Measurements from ENCODE around the gene UBL7. TPM values are rescaled to one million over a fixed set of nuclear protein-coding genes. Genes with fewer than 3 reads are reported as not detected.

Gene UBL7
- total RNA-seq (10 to 100 TPM; 64.9 to 67.7 TPM), polyA plus RNA-seq (101 TPM)

- peaks cover 0 to 40% (median 9%) of the 10 kb centered on the region in 3 donors for H3K36me3 Mint-ChIP-seq
- peaks cover 42 to 69% (median 62%) of the 10 kb centered on the region in 3 donors for H3K4me1 Mint-ChIP-seq
- H3K4me3 ChIP-seq (ENCODE audit: low read length), result peak within 1 kb of the TSS; percentile 87
- no peaks in the 10 kb centered on the region for H3K9me3 Mint-ChIP-seq
- peaks cover 12% of the 10 kb centered on the region for H3K36me3 ChIP-seq (ENCODE audit: insufficient read depth, low read length)
- peak within 1 kb of the TSS; percentile 81 for H3K27ac ChIP-seq (ENCODE audit: low read depth, low read length)
- H3K9me3 ChIP-seq (ENCODE audit: low read length), result no peaks in the 10 kb centered on the region
- H3K27ac Mint-ChIP-seq, result peak within 1 kb of the TSS; percentile 76 to 98 (median 88)
- H3K27me3 ChIP-seq (ENCODE audit: insufficient read depth, low read length, poor library complexity, severe bottlenecking), result no peaks in the 10 kb centered on the region
- peak within 1 kb of the TSS; percentile 91 to 96 (median 94) for H3K4me3 Mint-ChIP-seq
- ChIA-PET CTCF (interaction anchor here (1.2 to 2.5 kb wide), 5 partner anchors 22 to 173 kb away, joined by 3 to 10 read pairs (median 6); no protein-coding TSS in a partner anchor), POLR2A (interaction anchor here (0.6 to 2.0 kb wide), 6 partner anchors 27 to 327 kb away, joined by 3 to 13 read pairs (median 4); partner anchors contain the start of genes ARID3B and CLK3)
- H3K4me1 ChIP-seq (ENCODE audit: insufficient read depth, low read length), result peaks cover 17% of the 10 kb centered on the region
- DNase-seq, result peak; percentile 88 to 96 (median 94)
- H3K27me3 Mint-ChIP-seq, result no peaks in the 10 kb centered on the region
Observed at GRCh38 chr15:74460871-74461846, at the start of gene UBL7. TSS of gene UBL7 (minus strand) at chr15:74461160. CDS start at chr15:74458867, 2,293 bp downstream.

GRCh38 chr15:74506515-74506840 lies 45.5 kb upstream of the UBL7 start:
- CTCF ChIA-PET, result no interaction called here
- Histone ChIP-seq H3K9me3 (ENCODE audit: low read length) (no peaks in the 10 kb centered on the region), H3K4me1 (ENCODE audit: insufficient read depth, low read length) (no peaks in the 10 kb centered on the region), H3K4me3 (ENCODE audit: low read length) (no peak overlapping the region), H3K27ac (ENCODE audit: low read depth, low read length) (no peak overlapping the region), H3K27me3 (ENCODE audit: insufficient read depth, low read length, poor library complexity, severe bottlenecking) (no peaks in the 10 kb centered on the region), H3K36me3 (ENCODE audit: insufficient read depth, low read length) (no peaks in the 10 kb centered on the region)
- Mint-ChIP-seq H3K4me3 (no peak overlapping the region), H3K9me3 (no peaks in the 10 kb centered on the region), H3K27me3 (no peaks in the 10 kb centered on the region), H3K27ac (no peak overlapping the region), H3K4me1 (no peaks in the 10 kb centered on the region), H3K36me3 (peaks cover 7 to 26% (median 14%) of the 10 kb centered on the region in 3 donors)
- POLR2A ChIA-PET, result no interaction called here
- no peak for DNase-seq

- no peak for DNase-seq
- H3K9me3 Mint-ChIP-seq, result no peaks in the 10 kb centered on the region
- no peaks in the 10 kb centered on the region for H3K4me1 Mint-ChIP-seq
- Histone ChIP-seq H3K27me3 (ENCODE audit: insufficient read depth, low read length, poor library complexity, severe bottlenecking) (no peaks in the 10 kb centered on the region), H3K27ac (ENCODE audit: low read depth, low read length) (no peak overlapping the region), H3K4me3 (ENCODE audit: low read length) (no peak overlapping the region), H3K9me3 (ENCODE audit: low read length) (no peaks in the 10 kb centered on the region), H3K36me3 (ENCODE audit: insufficient read depth, low read length) (no peaks in the 10 kb centered on the region), H3K4me1 (ENCODE audit: insufficient read depth, low read length) (no peaks in the 10 kb centered on the region)
- ChIA-PET CTCF (no interaction called here), POLR2A (no interaction called here)
- no peak overlapping the region for H3K27ac Mint-ChIP-seq
- no peak overlapping the region for H3K4me3 Mint-ChIP-seq
- H3K36me3 Mint-ChIP-seq, result peaks cover 7 to 26% (median 14%) of the 10 kb centered on the region in 3 donors
- no peaks in the 10 kb centered on the region for H3K27me3 Mint-ChIP-seq
Observed at GRCh38 chr15:74505837-74506514, 45.0 kb upstream of the UBL7 start.

- no peaks in the 10 kb centered on the region for H3K27me3 Mint-ChIP-seq
- H3K27ac Mint-ChIP-seq, result no peak overlapping the region
- Histone ChIP-seq H3K4me3 (ENCODE audit: low read length) (no peak overlapping the region), H3K9me3 (ENCODE audit: low read length) (no peaks in the 10 kb centered on the region), H3K4me1 (ENCODE audit: insufficient read depth, low read length) (no peaks in the 10 kb centered on the region), H3K27me3 (ENCODE audit: insufficient read depth, low read length, poor library complexity, severe bottlenecking) (no peaks in the 10 kb centered on the region), H3K27ac (ENCODE audit: low read depth, low read length) (no peak overlapping the region), H3K36me3 (ENCODE audit: insufficient read depth, low read length) (no peaks in the 10 kb centered on the region)
- no peaks in the 10 kb centered on the region for H3K4me1 Mint-ChIP-seq
- no peak overlapping the region for H3K4me3 Mint-ChIP-seq
- peaks cover 7 to 28% (median 14%) of the 10 kb centered on the region in 3 donors for H3K36me3 Mint-ChIP-seq
- no peaks in the 10 kb centered on the region for H3K9me3 Mint-ChIP-seq
- DNase-seq, result no peak
- ChIA-PET POLR2A (no interaction called here), CTCF (no interaction called here)
Observed at GRCh38 chr15:74504836-74505235, 43.9 kb upstream of the UBL7 start.

- no peaks in the 10 kb centered on the region for H3K9me3 Mint-ChIP-seq
- no peaks in the 10 kb centered on the region for H3K4me1 Mint-ChIP-seq
- no peak overlapping the region for H3K4me3 Mint-ChIP-seq
- H3K4me3 ChIP-seq (ENCODE audit: low read length), result no peak overlapping the region
- H3K36me3 Mint-ChIP-seq, result peaks cover 7 to 28% (median 16%) of the 10 kb centered on the region in 3 donors
- ChIA-PET POLR2A (no interaction called here), CTCF (no interaction called here)
- no peaks in the 10 kb centered on the region for H3K36me3 ChIP-seq (ENCODE audit: insufficient read depth, low read length)
- H3K9me3 ChIP-seq (ENCODE audit: low read length), result no peaks in the 10 kb centered on the region
- no peak overlapping the region for H3K27ac Mint-ChIP-seq
- H3K4me1 ChIP-seq (ENCODE audit: insufficient read depth, low read length), result no peaks in the 10 kb centered on the region
- DNase-seq, result no peak
- no peak overlapping the region for H3K27ac ChIP-seq (ENCODE audit: low read depth, low read length)
- H3K27me3 Mint-ChIP-seq, result no peaks in the 10 kb centered on the region
- H3K27me3 ChIP-seq (ENCODE audit: insufficient read depth, low read length, poor library complexity, severe bottlenecking), result no peaks in the 10 kb centered on the region
Observed at GRCh38 chr15:74504418-74504817, 43.5 kb upstream of the UBL7 start.

GRCh38 chr15:74502301-74502700 lies 41.3 kb upstream of the UBL7 start:
- no peaks in the 10 kb centered on the region for H3K27me3 ChIP-seq (ENCODE audit: insufficient read depth, low read length, poor library complexity, severe bottlenecking)
- no peaks in the 10 kb centered on the region for H3K4me1 ChIP-seq (ENCODE audit: insufficient read depth, low read length)
- ChIA-PET POLR2A (no interaction called here), CTCF (interaction anchor here (0.9 kb wide), 1 partner anchor 12 kb away, joined by 3 read pairs; no protein-coding TSS in a partner anchor)
- no peak for DNase-seq
- no peaks in the 10 kb centered on the region for H3K36me3 ChIP-seq (ENCODE audit: insufficient read depth, low read length)
- H3K4me1 Mint-ChIP-seq, result no peaks in the 10 kb centered on the region
- H3K27ac ChIP-seq (ENCODE audit: low read depth, low read length), result no peak overlapping the region
- H3K27ac Mint-ChIP-seq, result no peak overlapping the region
- no peak overlapping the region for H3K4me3 Mint-ChIP-seq
- no peaks in the 10 kb centered on the region for H3K27me3 Mint-ChIP-seq
- H3K36me3 Mint-ChIP-seq, result peaks cover 7 to 27% (median 14%) of the 10 kb centered on the region in 3 donors
- no peak overlapping the region for H3K4me3 ChIP-seq (ENCODE audit: low read length)
- no peaks in the 10 kb centered on the region for H3K9me3 Mint-ChIP-seq
- no peaks in the 10 kb centered on the region for H3K9me3 ChIP-seq (ENCODE audit: low read length)

- CTCF ChIA-PET, result interaction anchor here (1.2 kb wide), 1 partner anchor 11 kb away, joined by 3 read pairs; no protein-coding TSS in a partner anchor
- Mint-ChIP-seq H3K4me3 (no peak overlapping the region), H3K27me3 (no peaks in the 10 kb centered on the region)
Observed at GRCh38 chr15:74500401-74500800, 39.4 kb upstream of the UBL7 start.

GRCh38 chr15:74499366-74499765 lies 38.4 kb upstream of the UBL7 start:
- Mint-ChIP-seq H3K27ac (no peak overlapping the region), H3K27me3 (no peaks in the 10 kb centered on the region), H3K4me1 (no peaks in the 10 kb centered on the region), H3K9me3 (no peaks in the 10 kb centered on the region), H3K36me3 (peaks cover 6 to 20% (median 15%) of the 10 kb centered on the region in 3 donors), H3K4me3 (no peak overlapping the region)
- no peaks in the 10 kb centered on the region for H3K9me3 ChIP-seq (ENCODE audit: low read length)
- no peaks in the 10 kb centered on the region for H3K4me1 ChIP-seq (ENCODE audit: insufficient read depth, low read length)
- H3K4me3 ChIP-seq (ENCODE audit: low read length), result no peak overlapping the region
- H3K27ac ChIP-seq (ENCODE audit: low read depth, low read length), result no peak overlapping the region
- no peak for DNase-seq
- no peaks in the 10 kb centered on the region for H3K36me3 ChIP-seq (ENCODE audit: insufficient read depth, low read length)
- H3K27me3 ChIP-seq (ENCODE audit: insufficient read depth, low read length, poor library complexity, severe bottlenecking), result no peaks in the 10 kb centered on the region
- CTCF ChIA-PET, result no interaction called here
- POLR2A ChIA-PET, result no interaction called here

More at GRCh38 chr15:74500401-74500800, 39.4 kb upstream of the UBL7 start:
- no peaks in the 10 kb centered on the region for H3K36me3 ChIP-seq (ENCODE audit: insufficient read depth, low read length)
- POLR2A ChIA-PET, result no interaction called here
- no peak for DNase-seq
- H3K27ac ChIP-seq (ENCODE audit: low read depth, low read length), result no peak overlapping the region
- no peaks in the 10 kb centered on the region for H3K27me3 ChIP-seq (ENCODE audit: insufficient read depth, low read length, poor library complexity, severe bottlenecking)
- no peaks in the 10 kb centered on the region for H3K4me1 ChIP-seq (ENCODE audit: insufficient read depth, low read length)
- H3K4me3 ChIP-seq (ENCODE audit: low read length), result no peak overlapping the region
- Mint-ChIP-seq H3K27ac (peak overlapping the region in 1 of 8 donors; percentile 26), H3K36me3 (peaks cover 7 to 21% (median 15%) of the 10 kb centered on the region in 3 donors), H3K9me3 (no peaks in the 10 kb centered on the region), H3K4me1 (no peaks in the 10 kb centered on the region)
- H3K9me3 ChIP-seq (ENCODE audit: low read length), result no peaks in the 10 kb centered on the region
